Medulla oblongata (tissue), 1 donor: Measurements from ENCODE around the gene CIAO2A.
"Not testable (repeated sequence)": the region's sequence is repeated elsewhere in the genome, so short reads cannot be mapped to it uniquely, and the experiment has no call there.

ENCODE experiments used
- DNase-seq: peaks from one replicate; pipeline ENCODE4 v3.0.0-alpha.2; 2015; ENCODE audit errors: extremely low spot score

Gene CIAO2A

GRCh38 chr15:64112073-64112772 is 18.6 kb upstream of the CIAO2A start:
- DNase-seq: no peak

GRCh38 chr15:64111679-64112050 is 18.0 kb upstream of the CIAO2A start:
- DNase-seq: no peak

- DNase-seq: no peak
These were observed 17.5 kb upstream of the CIAO2A start for GRCh38 chr15:64110950-64111678.

- DNase-seq: not testable (repeated sequence)
These were observed 16.6 kb upstream of the CIAO2A start for GRCh38 chr15:64110108-64110701.

GRCh38 chr15:64107337-64107736 is 13.7 kb upstream of the CIAO2A start:
- no peak for DNase-seq

GRCh38 chr15:64105113-64105704 is 11.6 kb upstream of the CIAO2A start:
- DNase-seq: peak; percentile 81

- DNase-seq: no peak
These were observed 8.9 kb upstream of the CIAO2A start for GRCh38 chr15:64102497-64102896.

GRCh38 chr15:64100958-64101357 is 7.3 kb upstream of the CIAO2A start:
- no peak for DNase-seq

- no peak for DNase-seq
These were observed 5.7 kb upstream of the CIAO2A start for GRCh38 chr15:64099379-64099778.

GRCh38 chr15:64096668-64097384 is 3.2 kb upstream of the CIAO2A start:
- no peak for DNase-seq

GRCh38 chr15:64095795-64096667 is 2.4 kb upstream of the CIAO2A start, which contains the start of gene SNX1:
Gene SNX1 (plus strand): TSS chr15:64095982. CDS start chr15:64096014, 32 bp downstream.
- DNase-seq: peak; percentile 98

- DNase-seq: no peak
These were observed 1.8 kb upstream of the CIAO2A start for GRCh38 chr15:64095431-64095794.

- DNase-seq: peak; percentile 54
These were observed 593 bp downstream of the CIAO2A start for GRCh38 chr15:64092864-64093626.

- no peak for DNase-seq
These were observed 1.4 kb downstream of the CIAO2A start for GRCh38 chr15:64092075-64092820.

GRCh38 chr15:64090527-64090926 is 3.1 kb downstream of the CIAO2A start:
- DNase-seq: peak; percentile 69

- DNase-seq: peak; percentile 82
These were observed 3.9 kb downstream of the CIAO2A start for GRCh38 chr15:64089543-64090280.

- DNase-seq: no peak
These were observed 10.9 kb downstream of the CIAO2A start for GRCh38 chr15:64082757-64083156.

GRCh38 chr15:64073496-64073895 is 20.1 kb downstream of the CIAO2A start:
- not testable (repeated sequence) for DNase-seq

- DNase-seq: no peak
These were observed 20.8 kb downstream of the CIAO2A start for GRCh38 chr15:64072812-64073211.
